ENCODE results near the gene TRIM43.
"Not testable (repeated sequence)": the region's sequence is repeated elsewhere in the genome, so short reads cannot be mapped to it uniquely, and the experiment has no call there.

The TRIM43 gene

DNA sequence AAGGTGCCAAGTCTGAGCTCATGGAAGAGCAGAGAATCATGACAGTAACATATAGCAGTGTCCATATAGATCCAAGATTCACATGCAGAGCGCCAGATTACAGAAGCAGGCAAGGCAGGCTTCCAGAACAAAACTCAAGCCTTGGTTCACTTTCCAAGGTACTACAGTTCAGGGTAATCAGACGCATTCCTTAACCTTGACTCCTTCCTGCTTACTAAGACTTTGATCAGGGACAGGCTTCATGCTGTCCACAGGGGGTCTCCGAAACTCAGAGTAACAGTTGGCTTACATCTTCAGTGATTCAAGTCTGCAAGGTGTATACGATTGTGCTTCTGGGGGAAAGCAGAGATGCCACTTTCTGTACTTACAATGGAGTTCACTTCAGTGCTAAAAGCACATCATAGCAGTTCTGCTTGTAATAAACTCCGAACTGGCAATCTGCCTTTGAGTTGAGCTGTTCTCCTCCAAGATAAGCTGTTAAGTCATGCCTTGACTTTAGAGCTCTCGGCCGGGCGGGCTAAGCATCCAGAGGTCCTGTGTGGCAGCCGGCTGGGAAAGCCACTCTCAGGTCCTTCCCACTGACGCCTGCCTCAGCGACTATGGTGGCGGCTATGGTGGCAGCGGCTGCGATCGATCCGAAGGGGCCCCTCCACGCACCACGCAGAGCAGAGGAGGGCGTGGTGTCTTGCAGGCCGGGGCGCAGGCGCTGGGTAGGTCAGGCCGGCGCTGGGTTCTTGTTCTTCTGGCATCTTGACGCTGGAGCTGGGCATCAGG lies 48.9 kb downstream of the TRIM43 start:
- H3K36me3 ChIP-seq (ENCODE audit: control insufficient read depth in 4 of 4, insufficient read depth in 4 of 4, low read length in 3 of 4); CTCF ChIA-PET; H3K27ac ChIP-seq (ENCODE audit: insufficient read depth in 1 of 2, low read depth in 1 of 2, low read length in 2 of 2, poor library complexity in 1 of 2, severe bottlenecking in 2 of 2); POLR2A ChIA-PET; H3K27me3 ChIP-seq (replicated peaks in 2 of 5; ENCODE audit: control insufficient read depth in 4 of 5, insufficient read depth in 5 of 5, low read length in 4 of 5); H3K4me3 ChIP-seq (ENCODE audit: control insufficient read depth in 1 of 7, extremely low read depth in 1 of 7, insufficient read depth in 4 of 7, low read depth in 2 of 7, low read length in 6 of 7); H3K9me3 ChIP-seq (ENCODE audit: control extremely low read depth in 1 of 5, control insufficient read depth in 4 of 5, insufficient read depth in 2 of 5, low read depth in 1 of 5, low read length in 4 of 5); H3K4me1 ChIP-seq (ENCODE audit: control extremely low read depth in 1 of 4, control insufficient read depth in 4 of 4, insufficient read depth in 4 of 4, low read length in 3 of 4); DNase-seq: not testable (repeated sequence)
- WGBS (ENCODE audit: insufficient coverage), result no CpG with 5 or more reads among the region's 25 CpGs

DNA sequence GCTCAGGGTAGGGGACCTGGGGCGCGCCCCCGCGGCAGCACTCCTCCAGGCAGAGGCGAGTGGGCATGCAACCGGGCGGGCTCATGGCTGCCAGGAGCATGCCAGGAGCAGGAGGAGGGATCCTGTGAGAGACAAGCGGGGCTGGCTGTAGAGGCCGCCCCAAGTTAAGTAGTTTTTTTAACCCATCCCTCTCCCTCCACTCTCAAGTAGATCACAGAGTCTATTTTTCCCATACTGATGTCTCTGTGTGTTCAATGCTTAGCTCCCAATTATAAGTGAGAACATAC lies 49.4 kb downstream of the TRIM43 start:
- H3K27me3 ChIP-seq (replicated peaks in 2 of 5; ENCODE audit: control insufficient read depth in 4 of 5, insufficient read depth in 5 of 5, low read length in 4 of 5); DNase-seq; H3K27ac ChIP-seq (ENCODE audit: insufficient read depth in 1 of 2, low read depth in 1 of 2, low read length in 2 of 2, poor library complexity in 1 of 2, severe bottlenecking in 2 of 2); H3K4me3 ChIP-seq (ENCODE audit: control insufficient read depth in 1 of 7, extremely low read depth in 1 of 7, insufficient read depth in 4 of 7, low read depth in 2 of 7, low read length in 6 of 7); CTCF ChIA-PET; H3K9me3 ChIP-seq (ENCODE audit: control extremely low read depth in 1 of 5, control insufficient read depth in 4 of 5, insufficient read depth in 2 of 5, low read depth in 1 of 5, low read length in 4 of 5); H3K4me1 ChIP-seq (ENCODE audit: control extremely low read depth in 1 of 4, control insufficient read depth in 4 of 4, insufficient read depth in 4 of 4, low read length in 3 of 4); H3K36me3 ChIP-seq (ENCODE audit: control insufficient read depth in 4 of 4, insufficient read depth in 4 of 4, low read length in 3 of 4); POLR2A ChIA-PET: not testable (repeated sequence)
- no CpG with 5 or more reads among the region's 9 CpGs for WGBS (ENCODE audit: insufficient coverage)

DNA sequence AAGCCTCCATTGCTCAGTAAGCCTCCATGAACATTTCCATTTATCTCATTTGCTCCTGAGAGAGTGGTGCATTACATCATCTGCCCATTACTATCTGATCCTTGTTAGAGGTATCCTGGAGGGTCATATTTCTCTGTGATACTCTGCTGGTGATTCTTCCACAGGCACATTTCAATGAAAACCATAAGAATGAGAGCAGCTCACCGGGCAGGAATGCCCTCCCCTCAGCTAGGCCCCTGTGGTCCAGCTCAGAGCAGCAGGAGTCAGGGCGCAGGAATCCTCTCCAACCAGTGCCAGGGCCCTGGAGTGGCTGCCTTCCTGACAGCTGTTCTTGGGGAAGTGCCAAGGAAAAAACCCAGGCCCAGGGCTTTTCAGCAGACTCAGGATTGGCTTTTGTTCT lies 50.0 kb downstream of the TRIM43 start:
- H3K9me3 ChIP-seq (ENCODE audit: control extremely low read depth in 1 of 5, control insufficient read depth in 4 of 5, insufficient read depth in 2 of 5, low read depth in 1 of 5, low read length in 4 of 5); H3K36me3 ChIP-seq (ENCODE audit: control insufficient read depth in 4 of 4, insufficient read depth in 4 of 4, low read length in 3 of 4); DNase-seq; POLR2A ChIA-PET; H3K4me1 ChIP-seq (ENCODE audit: control extremely low read depth in 1 of 4, control insufficient read depth in 4 of 4, insufficient read depth in 4 of 4, low read length in 3 of 4); CTCF ChIA-PET; H3K27ac ChIP-seq (ENCODE audit: insufficient read depth in 1 of 2, low read depth in 1 of 2, low read length in 2 of 2, poor library complexity in 1 of 2, severe bottlenecking in 2 of 2); H3K27me3 ChIP-seq (replicated peaks in 2 of 5; ENCODE audit: control insufficient read depth in 4 of 5, insufficient read depth in 5 of 5, low read length in 4 of 5); H3K4me3 ChIP-seq (ENCODE audit: control insufficient read depth in 1 of 7, extremely low read depth in 1 of 7, insufficient read depth in 4 of 7, low read depth in 2 of 7, low read length in 6 of 7): not testable (repeated sequence)
- WGBS (ENCODE audit: insufficient coverage), result no CpG with 5 or more reads among the region's 2 CpGs

- WGBS (ENCODE audit: insufficient coverage), result no CpG with 5 or more reads among the region's 2 CpGs
- CTCF ChIA-PET; H3K27ac ChIP-seq (ENCODE audit: insufficient read depth in 1 of 2, low read depth in 1 of 2, low read length in 2 of 2, poor library complexity in 1 of 2, severe bottlenecking in 2 of 2): not testable (repeated sequence)
Observed at GRCh38 chr2:95642360-95642759, 50.6 kb downstream of the TRIM43 start.

GRCh38 chr2:95642951-95643350 lies 51.1 kb downstream of the TRIM43 start:
- H3K4me3 ChIP-seq (ENCODE audit: control insufficient read depth in 1 of 7, extremely low read depth in 1 of 7, insufficient read depth in 4 of 7, low read depth in 2 of 7, low read length in 6 of 7); H3K27ac ChIP-seq (ENCODE audit: insufficient read depth in 1 of 2, low read depth in 1 of 2, low read length in 2 of 2, poor library complexity in 1 of 2, severe bottlenecking in 2 of 2); H3K36me3 ChIP-seq (ENCODE audit: control insufficient read depth in 4 of 4, insufficient read depth in 4 of 4, low read length in 3 of 4); DNase-seq; CTCF ChIA-PET; POLR2A ChIA-PET; H3K9me3 ChIP-seq (ENCODE audit: control extremely low read depth in 1 of 5, control insufficient read depth in 4 of 5, insufficient read depth in 2 of 5, low read depth in 1 of 5, low read length in 4 of 5); H3K4me1 ChIP-seq (ENCODE audit: control extremely low read depth in 1 of 4, control insufficient read depth in 4 of 4, insufficient read depth in 4 of 4, low read length in 3 of 4); H3K27me3 ChIP-seq (replicated peaks in 2 of 5; ENCODE audit: control insufficient read depth in 4 of 5, insufficient read depth in 5 of 5, low read length in 4 of 5): not testable (repeated sequence)
- WGBS (ENCODE audit: insufficient coverage), result no CpG with 5 or more reads among the region's 4 CpGs

More at GRCh38 chr2:95642360-95642759, 50.6 kb downstream of the TRIM43 start:
- H3K27me3 ChIP-seq (replicated peaks in 2 of 5; ENCODE audit: control insufficient read depth in 4 of 5, insufficient read depth in 5 of 5, low read length in 4 of 5); H3K4me3 ChIP-seq (ENCODE audit: control insufficient read depth in 1 of 7, extremely low read depth in 1 of 7, insufficient read depth in 4 of 7, low read depth in 2 of 7, low read length in 6 of 7); H3K9me3 ChIP-seq (ENCODE audit: control extremely low read depth in 1 of 5, control insufficient read depth in 4 of 5, insufficient read depth in 2 of 5, low read depth in 1 of 5, low read length in 4 of 5); H3K36me3 ChIP-seq (ENCODE audit: control insufficient read depth in 4 of 4, insufficient read depth in 4 of 4, low read length in 3 of 4); DNase-seq; POLR2A ChIA-PET; H3K4me1 ChIP-seq (ENCODE audit: control extremely low read depth in 1 of 4, control insufficient read depth in 4 of 4, insufficient read depth in 4 of 4, low read length in 3 of 4): not testable (repeated sequence)

- DNase-seq; H3K27ac ChIP-seq (ENCODE audit: insufficient read depth in 1 of 2, low read depth in 1 of 2, low read length in 2 of 2, poor library complexity in 1 of 2, severe bottlenecking in 2 of 2); CTCF ChIA-PET; H3K27me3 ChIP-seq (replicated peaks in 2 of 5; ENCODE audit: control insufficient read depth in 4 of 5, insufficient read depth in 5 of 5, low read length in 4 of 5); H3K4me3 ChIP-seq (ENCODE audit: control insufficient read depth in 1 of 7, extremely low read depth in 1 of 7, insufficient read depth in 4 of 7, low read depth in 2 of 7, low read length in 6 of 7); POLR2A ChIA-PET; H3K36me3 ChIP-seq (ENCODE audit: control insufficient read depth in 4 of 4, insufficient read depth in 4 of 4, low read length in 3 of 4); H3K4me1 ChIP-seq (ENCODE audit: control extremely low read depth in 1 of 4, control insufficient read depth in 4 of 4, insufficient read depth in 4 of 4, low read length in 3 of 4); H3K9me3 ChIP-seq (ENCODE audit: control extremely low read depth in 1 of 5, control insufficient read depth in 4 of 5, insufficient read depth in 2 of 5, low read depth in 1 of 5, low read length in 4 of 5): not testable (repeated sequence)
- no CpG with 5 or more reads among the region's 2 CpGs for WGBS (ENCODE audit: insufficient coverage)
Observed at GRCh38 chr2:95645312-95645711, 53.5 kb downstream of the TRIM43 start.

DNA sequence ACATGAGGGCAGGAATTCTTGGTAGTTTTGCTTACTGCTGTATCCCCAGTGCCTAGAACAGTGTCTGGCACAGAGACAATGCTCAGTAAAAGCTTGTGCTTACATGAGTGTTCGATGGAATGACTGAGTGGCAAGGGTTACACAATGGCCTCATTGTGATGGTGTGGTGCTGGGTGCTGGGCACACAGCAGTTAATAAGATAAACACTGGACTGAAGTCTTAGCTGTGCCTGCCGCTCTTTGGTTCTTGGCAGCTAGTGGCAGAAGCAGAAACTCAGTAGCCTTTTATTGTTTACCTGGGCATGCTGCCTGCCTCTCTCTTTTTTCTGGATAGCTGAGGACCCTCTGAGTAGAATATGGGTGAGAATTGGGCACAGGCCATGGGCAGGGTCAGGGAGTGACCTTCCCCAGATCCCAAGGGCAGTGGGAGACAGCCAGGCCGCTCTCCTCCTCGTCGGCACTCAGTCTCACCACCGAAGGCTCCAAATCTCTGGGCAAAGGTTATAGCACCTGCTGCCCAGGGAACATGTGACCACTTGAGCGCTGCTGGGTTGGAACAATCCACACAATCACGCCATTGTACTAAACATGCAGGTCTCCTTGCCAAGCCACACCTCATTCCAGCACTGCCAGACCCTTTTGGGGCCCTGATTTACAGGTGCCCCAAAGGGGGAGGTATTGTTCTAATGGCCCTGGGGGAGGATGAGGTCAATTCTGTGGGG lies 54.6 kb downstream of the TRIM43 start:
- H3K4me3 ChIP-seq (ENCODE audit: control insufficient read depth in 1 of 7, extremely low read depth in 1 of 7, insufficient read depth in 4 of 7, low read depth in 2 of 7, low read length in 6 of 7); CTCF ChIA-PET; POLR2A ChIA-PET; H3K27ac ChIP-seq (ENCODE audit: insufficient read depth in 1 of 2, low read depth in 1 of 2, low read length in 2 of 2, poor library complexity in 1 of 2, severe bottlenecking in 2 of 2); H3K9me3 ChIP-seq (ENCODE audit: control extremely low read depth in 1 of 5, control insufficient read depth in 4 of 5, insufficient read depth in 2 of 5, low read depth in 1 of 5, low read length in 4 of 5); H3K27me3 ChIP-seq (replicated peaks in 2 of 5; ENCODE audit: control insufficient read depth in 4 of 5, insufficient read depth in 5 of 5, low read length in 4 of 5); DNase-seq; H3K4me1 ChIP-seq (ENCODE audit: control extremely low read depth in 1 of 4, control insufficient read depth in 4 of 4, insufficient read depth in 4 of 4, low read length in 3 of 4); H3K36me3 ChIP-seq (ENCODE audit: control insufficient read depth in 4 of 4, insufficient read depth in 4 of 4, low read length in 3 of 4): not testable (repeated sequence)
- WGBS (ENCODE audit: insufficient coverage), result no CpG with 5 or more reads among the region's 8 CpGs
